Measurements from ENCODE around the gene PRKCA. TPM values are rescaled to one million over a fixed set of nuclear protein-coding genes. Genes with fewer than 3 reads are reported as not detected.
A peak's percentile ranks its signal among the peaks of the same experiment; 100 is the strongest.

Gene PRKCA
- total RNA-seq, 2 experiments from 2014 or later = 84.4 to 87.9 TPM

- H3K4me1 Mint-ChIP-seq (ENCODE audit: low read depth) = peaks cover 80% of the 10 kb centered on the region
- no peak overlapping the region for H3K4me3 Mint-ChIP-seq
- H3K27me3 Mint-ChIP-seq = no peaks in the 10 kb centered on the region
- TF ChIP-seq, protein P1, sequence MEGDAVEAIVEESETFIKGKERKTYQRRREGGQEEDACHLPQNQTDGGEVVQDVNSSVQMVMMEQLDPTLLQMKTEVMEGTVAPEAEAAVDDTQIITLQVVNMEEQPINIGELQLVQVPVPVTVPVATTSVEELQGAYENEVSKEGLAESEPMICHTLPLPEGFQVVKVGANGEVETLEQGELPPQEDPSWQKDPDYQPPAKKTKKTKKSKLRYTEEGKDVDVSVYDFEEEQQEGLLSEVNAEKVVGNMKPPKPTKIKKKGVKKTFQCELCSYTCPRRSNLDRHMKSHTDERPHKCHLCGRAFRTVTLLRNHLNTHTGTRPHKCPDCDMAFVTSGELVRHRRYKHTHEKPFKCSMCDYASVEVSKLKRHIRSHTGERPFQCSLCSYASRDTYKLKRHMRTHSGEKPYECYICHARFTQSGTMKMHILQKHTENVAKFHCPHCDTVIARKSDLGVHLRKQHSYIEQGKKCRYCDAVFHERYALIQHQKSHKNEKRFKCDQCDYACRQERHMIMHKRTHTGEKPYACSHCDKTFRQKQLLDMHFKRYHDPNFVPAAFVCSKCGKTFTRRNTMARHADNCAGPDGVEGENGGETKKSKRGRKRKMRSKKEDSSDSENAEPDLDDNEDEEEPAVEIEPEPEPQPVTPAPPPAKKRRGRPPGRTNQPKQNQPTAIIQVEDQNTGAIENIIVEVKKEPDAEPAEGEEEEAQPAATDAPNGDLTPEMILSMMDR (IDR thresholded peaks at IDR 0.05) = no peak
- ATAC-seq = no peak
- CTCF ChIA-PET = interaction anchor here (0.8 to 1.1 kb wide), 2 partner anchors 36 to 74 kb away, joined by 3 read pairs; no protein-coding TSS in a partner anchor
- peak overlapping the region; percentile 78 for H3K27ac Mint-ChIP-seq
- DNase-seq = no peak
- intact Hi-C loops (cut with micrococcal nuclease) = no loop called here
- H3K36me3 Mint-ChIP-seq (ENCODE audit: low read depth) = peaks cover 49% of the 10 kb centered on the region
- POLR2A ChIA-PET = interaction anchor here (1.5 to 2.7 kb wide), 2 partner anchors 11 to 26 kb away, joined by 4 to 10 read pairs; no protein-coding TSS in a partner anchor
- H3K9me3 Mint-ChIP-seq = peaks cover 7% of the 10 kb centered on the region
Observed at GRCh38 chr17:66387392-66387981, 85.1 kb downstream of the PRKCA start.

DNA sequence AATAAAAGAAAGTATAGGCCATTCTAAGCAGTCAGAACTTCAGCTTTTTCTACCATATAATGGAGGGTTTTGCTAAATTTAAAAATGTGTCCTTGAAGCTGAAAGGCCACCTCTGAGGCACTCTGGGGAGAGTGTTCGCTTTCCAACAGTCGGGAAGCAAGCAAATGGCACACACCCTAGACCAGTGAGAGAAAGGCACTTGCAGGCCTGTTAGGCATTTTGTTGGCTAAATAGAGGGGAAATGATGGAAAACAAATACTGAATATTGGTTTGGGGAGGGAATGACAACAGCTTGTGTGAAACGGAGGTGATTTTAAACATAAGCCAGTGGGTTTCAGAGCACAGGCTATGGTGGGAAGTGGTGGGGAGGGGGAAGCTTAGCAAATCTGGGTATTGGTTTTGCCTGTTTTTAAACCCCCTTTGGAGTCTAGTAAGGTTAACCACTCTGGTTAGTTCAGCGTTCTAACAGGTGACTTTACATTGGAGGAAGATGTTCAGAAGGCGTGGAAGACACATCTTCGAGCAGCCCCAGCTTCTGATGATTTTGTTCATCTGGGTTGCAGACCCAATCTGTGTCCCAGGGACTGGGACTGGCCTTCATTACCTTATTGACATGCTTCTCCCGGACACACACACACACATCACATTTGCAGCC lies 90.5 kb downstream of the PRKCA start:
- H3K4me3 Mint-ChIP-seq = no peak overlapping the region
- intact Hi-C loops (cut with micrococcal nuclease) = no loop called here
- ATAC-seq (no peak), DNase-seq (no peak)
- TF ChIP-seq, protein P1 (IDR thresholded peaks at IDR 0.05) = no peak
- CTCF ChIA-PET = interaction anchor here (0.7 to 1.8 kb wide), 7 partner anchors 9 to 198 kb away, joined by 3 to 5 read pairs (median 4); no protein-coding TSS in a partner anchor
- peak overlapping the region; percentile 71 for H3K27ac Mint-ChIP-seq
- no peaks in the 10 kb centered on the region for H3K27me3 Mint-ChIP-seq
- peaks cover 77% of the 10 kb centered on the region for H3K4me1 Mint-ChIP-seq (ENCODE audit: low read depth)
- peaks cover 50% of the 10 kb centered on the region for H3K36me3 Mint-ChIP-seq (ENCODE audit: low read depth)
- H3K9me3 Mint-ChIP-seq = peaks cover 2% of the 10 kb centered on the region
- POLR2A ChIA-PET = interaction anchor here (0.9 to 1.1 kb wide), 4 partner anchors 15 to 91 kb away, joined by 3 to 4 read pairs (median 3); no protein-coding TSS in a partner anchor

GRCh38 chr17:66395961-66396360 lies 93.5 kb downstream of the PRKCA start:
- no peak for ATAC-seq
- DNase-seq = no peak
- no peak overlapping the region for H3K4me3 Mint-ChIP-seq
- H3K4me1 Mint-ChIP-seq (ENCODE audit: low read depth) = peaks cover 85% of the 10 kb centered on the region
- POLR2A ChIA-PET = no interaction called here
- peak overlapping the region; percentile 83 for H3K27ac Mint-ChIP-seq
- CTCF ChIA-PET = no interaction called here
- TF ChIP-seq, protein P1 (IDR thresholded peaks at IDR 0.05) = no peak
- H3K36me3 Mint-ChIP-seq (ENCODE audit: low read depth) = peaks cover 43% of the 10 kb centered on the region
- H3K9me3 Mint-ChIP-seq = peaks cover 3% of the 10 kb centered on the region
- intact Hi-C loops (cut with micrococcal nuclease) = loop anchor here (5.0 kb wide), 1 partner anchor 89 kb away; no protein-coding TSS in a partner anchor
- H3K27me3 Mint-ChIP-seq = no peaks in the 10 kb centered on the region

DNA sequence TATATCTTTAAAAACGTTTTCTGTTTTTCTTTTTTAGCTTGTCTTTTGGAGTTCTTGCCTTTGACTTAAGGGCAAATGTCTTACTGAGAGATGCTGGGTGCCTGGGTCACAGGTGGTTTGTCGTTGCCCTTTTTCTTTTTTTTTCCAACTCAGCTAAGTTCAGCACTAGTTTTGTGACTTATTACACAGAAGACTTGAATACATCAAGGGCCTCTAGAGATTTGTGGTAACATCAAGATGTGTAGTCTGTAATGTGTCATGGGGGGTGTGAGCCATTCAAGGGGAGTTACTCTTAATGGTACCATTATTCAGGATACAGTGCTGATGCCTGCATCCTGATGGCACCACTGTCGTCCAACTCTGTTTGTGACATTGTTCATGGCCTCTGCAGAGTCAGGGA lies 95.1 kb downstream of the PRKCA start:
- ChIA-PET POLR2A (interaction anchor here (0.5 to 2.7 kb wide), 8 partner anchors 9 to 116 kb away, joined by 3 to 10 read pairs (median 4); no protein-coding TSS in a partner anchor), CTCF (interaction anchor here (1.1 to 1.8 kb wide), 4 partner anchors 16 to 93 kb away, joined by 3 to 4 read pairs (median 4); no protein-coding TSS in a partner anchor)
- H3K36me3 Mint-ChIP-seq (ENCODE audit: low read depth) = peaks cover 51% of the 10 kb centered on the region
- TF ChIP-seq, protein P1 (IDR thresholded peaks at IDR 0.05) = no peak
- peaks cover 85% of the 10 kb centered on the region for H3K4me1 Mint-ChIP-seq (ENCODE audit: low read depth)
- no peaks in the 10 kb centered on the region for H3K27me3 Mint-ChIP-seq
- H3K27ac Mint-ChIP-seq = peak overlapping the region; percentile 80
- intact Hi-C loops (cut with micrococcal nuclease) = loop anchor here (5.0 kb wide), 1 partner anchor 90 kb away; no protein-coding TSS in a partner anchor
- ATAC-seq = peak; percentile 69
- no peak overlapping the region for H3K4me3 Mint-ChIP-seq
- H3K9me3 Mint-ChIP-seq = peaks cover 7% of the 10 kb centered on the region
- peak; percentile 54 for DNase-seq
